ENCODE data around the gene PNMA3.

DNA sequence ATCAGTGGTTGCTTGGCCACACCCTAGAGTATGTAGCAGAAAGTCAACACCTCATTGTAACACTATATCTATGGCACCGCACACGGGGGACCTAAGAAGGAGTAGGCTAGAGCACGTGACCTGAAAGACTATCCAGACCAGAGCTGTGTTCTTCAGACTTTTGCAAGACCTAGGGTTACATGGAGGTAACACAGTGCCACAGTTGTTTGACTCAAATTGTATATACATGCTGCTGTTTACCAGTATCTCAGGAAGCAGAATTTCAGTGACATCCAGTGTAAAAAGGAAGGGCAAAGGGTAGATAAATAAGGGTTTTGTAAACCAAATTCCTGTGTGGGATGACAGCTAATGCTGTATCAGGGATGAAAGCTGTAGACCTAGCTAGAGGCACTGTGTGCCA is 46.1 kb downstream of the PNMA3 start:
- TF ChIP-seq EZH2phosphoT487 (conservative IDR thresholded peaks at IDR 0.05; ENCODE audit: low read length): no peak
- TF ChIP-seq, protein P1, sequence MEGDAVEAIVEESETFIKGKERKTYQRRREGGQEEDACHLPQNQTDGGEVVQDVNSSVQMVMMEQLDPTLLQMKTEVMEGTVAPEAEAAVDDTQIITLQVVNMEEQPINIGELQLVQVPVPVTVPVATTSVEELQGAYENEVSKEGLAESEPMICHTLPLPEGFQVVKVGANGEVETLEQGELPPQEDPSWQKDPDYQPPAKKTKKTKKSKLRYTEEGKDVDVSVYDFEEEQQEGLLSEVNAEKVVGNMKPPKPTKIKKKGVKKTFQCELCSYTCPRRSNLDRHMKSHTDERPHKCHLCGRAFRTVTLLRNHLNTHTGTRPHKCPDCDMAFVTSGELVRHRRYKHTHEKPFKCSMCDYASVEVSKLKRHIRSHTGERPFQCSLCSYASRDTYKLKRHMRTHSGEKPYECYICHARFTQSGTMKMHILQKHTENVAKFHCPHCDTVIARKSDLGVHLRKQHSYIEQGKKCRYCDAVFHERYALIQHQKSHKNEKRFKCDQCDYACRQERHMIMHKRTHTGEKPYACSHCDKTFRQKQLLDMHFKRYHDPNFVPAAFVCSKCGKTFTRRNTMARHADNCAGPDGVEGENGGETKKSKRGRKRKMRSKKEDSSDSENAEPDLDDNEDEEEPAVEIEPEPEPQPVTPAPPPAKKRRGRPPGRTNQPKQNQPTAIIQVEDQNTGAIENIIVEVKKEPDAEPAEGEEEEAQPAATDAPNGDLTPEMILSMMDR (IDR thresholded peaks at IDR 0.05; ENCODE audit: insufficient read depth, low read length, poor library complexity, severe bottlenecking): no peak
